Measurements from ENCODE around the gene LSAMP.

- TF ChIP-seq CTCF (IDR thresholded peaks at IDR 0.05) (no peak), POLR2A (IDR thresholded peaks at IDR 0.05) (no peak)
Observed at GRCh38 chr3:116181159-116181558, 264.1 kb downstream of the LSAMP start.
